Suppressor macrophage treated with lipopolysaccharide for 4 hours (primary cell): ENCODE data around the gene CDYL.

Experiments used
- DNase-seq: peaks from one replicate; pipeline ENCODE4 v3.0.0-alpha.2; 2020

CDYL gene

GRCh38 chr6:4885341-4885933 is 109.2 kb downstream of the CDYL start:
- no peak for DNase-seq

- no peak for DNase-seq
Measured at GRCh38 chr6:4888841-4889240, 112.6 kb downstream of the CDYL start.

GRCh38 chr6:4889701-4890100 is 113.5 kb downstream of the CDYL start:
- DNase-seq: no peak

DNA sequence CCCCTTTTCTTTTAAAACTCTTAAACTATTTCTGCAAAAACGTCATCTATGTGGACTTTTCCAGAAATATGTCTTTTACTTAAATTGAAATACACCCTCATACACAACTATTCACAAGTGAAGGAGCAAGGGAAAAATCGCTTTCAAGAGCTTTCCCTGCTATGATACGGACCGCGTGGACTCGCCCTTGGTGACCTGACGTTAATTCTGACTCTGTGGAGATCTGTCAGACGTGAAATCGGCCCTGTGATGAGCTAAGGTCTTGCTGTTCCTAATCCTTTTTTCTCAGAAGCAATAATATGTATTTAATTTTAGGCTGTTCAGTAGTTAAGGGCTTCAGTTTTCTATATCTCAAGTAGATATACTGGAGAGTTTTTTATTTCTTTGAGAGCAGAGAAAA is 114.0 kb downstream of the CDYL start:
- DNase-seq: no peak

GRCh38 chr6:4890627-4891026 is 114.4 kb downstream of the CDYL start:
- no peak for DNase-seq

- no peak for DNase-seq
Measured at GRCh38 chr6:4891141-4891540, 114.9 kb downstream of the CDYL start.

DNA sequence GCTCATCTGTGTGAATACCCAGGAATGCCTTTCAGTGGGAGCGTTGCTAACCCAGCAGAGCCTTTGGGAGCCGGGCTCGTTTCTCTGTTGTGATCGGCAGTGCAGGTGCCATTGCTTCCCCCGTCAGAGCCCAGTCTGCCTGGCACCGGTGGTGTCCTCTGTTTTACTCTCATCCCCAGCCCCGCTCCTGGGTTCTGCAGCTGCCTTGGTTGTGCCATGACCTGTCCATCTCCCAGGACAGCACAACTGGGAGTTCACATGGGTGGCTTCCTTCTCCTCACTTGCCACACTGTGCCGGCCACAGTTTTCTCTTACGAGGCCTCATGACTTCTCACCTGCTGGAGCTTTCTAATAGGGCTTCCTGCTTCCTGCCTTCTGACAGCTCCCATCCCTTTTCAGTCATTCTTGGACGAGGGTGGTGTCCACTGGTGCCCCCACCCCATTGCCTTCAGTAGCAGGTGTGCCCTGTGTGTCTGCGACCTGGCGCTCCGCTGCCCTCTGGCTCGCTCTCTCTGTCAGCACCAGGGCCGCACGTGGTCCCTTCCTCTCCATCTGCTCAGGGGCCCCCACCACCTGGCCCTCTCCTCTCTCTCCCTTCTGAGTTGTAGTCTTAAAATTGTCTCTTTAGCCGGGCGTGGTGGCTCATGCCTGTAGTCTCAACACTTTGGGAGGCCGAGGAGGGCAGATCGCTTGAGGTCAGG is 116.7 kb downstream of the CDYL start:
- no peak for DNase-seq

- no peak for DNase-seq
Measured at GRCh38 chr6:4894049-4894448, 117.8 kb downstream of the CDYL start.

GRCh38 chr6:4895971-4896370 is 119.8 kb downstream of the CDYL start:
- DNase-seq: no peak

DNA sequence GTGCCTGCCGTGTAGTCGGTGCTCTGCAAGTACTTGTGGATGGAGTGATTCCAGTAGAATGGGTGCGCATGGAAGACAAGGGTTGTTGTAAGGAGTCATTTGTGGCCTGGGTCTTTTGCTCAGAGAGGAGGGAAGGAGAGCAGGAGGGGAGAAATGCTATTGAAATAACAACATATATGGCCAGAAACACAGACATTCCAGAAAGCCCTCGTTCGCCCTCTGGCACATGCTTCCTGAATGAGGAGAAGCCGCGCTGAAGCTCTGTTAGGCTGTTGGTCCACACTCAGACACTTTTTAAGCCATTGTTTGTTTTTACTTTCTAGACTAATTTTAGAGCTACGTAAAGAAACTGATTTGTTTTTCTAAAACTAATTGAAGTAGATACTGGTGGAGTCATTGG is 120.2 kb downstream of the CDYL start:
- no peak for DNase-seq

DNA sequence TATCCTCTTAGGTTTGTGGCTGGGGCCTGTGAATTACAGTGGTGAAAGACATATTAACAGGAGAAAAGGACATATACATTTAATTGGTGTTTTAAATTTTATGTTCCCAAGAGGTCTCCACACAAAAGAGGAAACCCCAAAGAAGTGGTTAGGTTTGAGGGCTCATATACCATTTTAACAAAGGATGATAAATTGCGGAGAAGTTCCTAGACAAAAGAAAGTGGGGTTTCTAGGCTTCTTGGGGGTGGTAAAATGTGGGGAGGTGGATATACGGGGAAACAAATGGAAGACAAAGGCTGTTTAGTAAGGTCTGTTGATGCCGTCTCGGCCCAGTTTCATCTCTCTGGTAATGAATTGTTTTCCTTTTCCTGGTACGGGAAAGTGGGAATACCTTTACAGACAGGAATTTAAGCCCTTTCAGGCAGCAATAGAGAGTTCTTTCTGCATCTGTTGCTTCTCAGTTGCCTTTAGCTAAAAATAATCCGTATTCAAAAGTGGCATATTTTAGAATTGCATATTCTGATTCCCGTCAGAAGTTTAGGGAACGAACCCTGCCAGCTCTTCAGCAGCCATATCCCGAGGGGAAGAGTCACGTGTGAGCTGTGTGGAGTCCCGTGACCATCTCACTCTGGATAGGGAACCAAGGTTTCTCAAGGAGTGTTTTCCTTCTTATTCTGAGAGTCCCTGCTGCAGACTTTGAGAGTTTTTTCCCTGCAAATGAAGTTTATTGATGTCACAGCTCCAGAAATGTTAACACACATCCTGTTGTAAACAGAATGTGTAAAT is 123.2 kb downstream of the CDYL start:
- DNase-seq: no peak

- DNase-seq: peak; percentile 84
Measured at GRCh38 chr6:4901386-4902061, 125.3 kb downstream of the CDYL start.

DNA sequence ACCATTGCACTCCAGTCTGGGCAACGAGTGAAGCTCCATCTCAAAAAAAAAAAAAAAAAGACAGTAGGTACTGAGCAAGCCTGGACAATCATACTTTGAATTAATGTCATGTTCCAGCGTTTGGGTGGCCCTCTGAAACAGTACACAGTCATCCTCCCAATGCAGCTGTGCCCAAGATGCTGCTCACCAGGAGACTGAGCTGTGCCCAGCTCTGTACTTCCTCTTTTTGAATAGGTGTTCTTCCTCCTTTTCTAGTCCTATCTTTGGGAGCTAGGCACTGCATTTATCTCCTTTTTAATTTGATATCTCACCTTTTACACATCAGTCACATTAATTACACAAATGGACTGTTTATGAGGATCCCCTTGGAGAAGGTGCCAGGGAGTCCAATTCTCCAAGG is 126.2 kb downstream of the CDYL start:
- DNase-seq: peak; percentile 27

DNA sequence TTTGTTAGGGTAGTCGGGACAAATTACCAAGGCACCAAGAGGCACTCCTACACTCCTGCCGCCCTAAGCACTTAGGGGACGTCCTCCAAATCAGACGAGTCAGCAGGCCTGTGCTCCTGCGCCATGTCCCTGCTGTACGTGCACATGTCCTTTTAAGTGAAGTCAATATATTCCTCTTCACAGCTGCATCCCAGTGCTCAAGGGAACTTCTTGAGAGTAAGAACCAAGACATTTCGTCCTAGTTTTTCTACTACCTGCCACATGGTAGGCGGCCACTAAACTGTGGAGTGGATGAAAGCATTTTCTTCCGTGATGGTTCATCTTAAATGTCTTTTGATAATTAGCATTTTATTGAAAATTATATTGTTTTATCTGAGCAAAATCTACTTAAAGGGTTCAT is 126.9 kb downstream of the CDYL start:
- no peak for DNase-seq

DNA sequence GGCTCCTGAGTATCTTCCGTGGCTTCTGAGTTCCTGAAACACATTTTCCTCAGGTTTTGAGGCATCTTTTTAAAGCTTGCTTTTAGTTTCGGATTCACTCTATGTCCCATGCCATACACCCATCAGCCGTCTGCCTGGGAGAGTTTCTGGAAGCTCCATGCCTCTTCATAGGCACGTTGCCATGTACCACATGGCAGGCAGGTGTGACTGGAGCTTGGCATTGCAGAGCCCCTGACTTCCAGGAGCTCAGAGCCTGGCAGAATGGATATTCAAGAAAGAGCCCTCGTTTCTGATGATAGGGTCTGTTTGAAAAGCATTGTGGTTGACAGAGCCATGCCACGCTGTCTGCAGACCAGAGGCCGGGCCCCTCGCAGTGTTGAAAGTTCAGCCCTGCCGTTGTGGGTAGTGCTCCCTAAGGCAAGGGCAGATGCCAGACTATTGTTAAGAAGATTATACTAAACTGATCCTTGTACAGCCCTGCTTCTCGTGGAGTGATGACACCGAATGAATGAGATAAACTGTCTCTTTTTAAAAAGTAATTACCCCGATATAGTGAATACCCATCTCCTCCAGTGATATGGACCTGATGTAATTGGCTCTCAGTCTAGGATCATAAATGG is 127.7 kb downstream of the CDYL start:
- DNase-seq: peak; percentile 33

DNA sequence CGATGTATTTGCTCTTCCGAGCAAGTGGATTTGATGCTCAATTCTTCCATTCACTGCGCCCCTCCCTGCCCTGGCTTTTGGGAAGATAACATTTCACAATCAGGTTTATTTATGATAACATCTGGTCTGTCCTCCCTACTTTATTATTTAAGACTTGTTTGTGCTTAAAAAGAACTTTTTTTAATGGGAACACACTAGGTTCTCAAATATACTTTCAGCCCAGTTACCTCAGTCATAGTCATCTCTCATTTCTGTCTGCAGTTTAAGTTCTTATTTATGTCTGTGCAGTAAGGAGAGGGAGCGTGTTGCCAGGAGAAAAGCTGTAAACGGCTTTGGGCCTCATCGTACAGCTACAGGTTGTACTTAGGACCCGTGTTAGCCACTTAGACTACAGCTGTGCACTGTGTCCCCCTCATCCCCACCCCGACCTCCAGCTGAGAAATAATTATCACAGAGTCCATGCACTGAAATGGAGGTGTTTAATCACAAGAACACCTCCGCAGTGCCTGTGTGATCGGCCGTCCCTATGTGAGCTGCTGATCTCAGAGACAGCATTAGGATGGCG is 128.3 kb downstream of the CDYL start:
- DNase-seq: no peak

DNA sequence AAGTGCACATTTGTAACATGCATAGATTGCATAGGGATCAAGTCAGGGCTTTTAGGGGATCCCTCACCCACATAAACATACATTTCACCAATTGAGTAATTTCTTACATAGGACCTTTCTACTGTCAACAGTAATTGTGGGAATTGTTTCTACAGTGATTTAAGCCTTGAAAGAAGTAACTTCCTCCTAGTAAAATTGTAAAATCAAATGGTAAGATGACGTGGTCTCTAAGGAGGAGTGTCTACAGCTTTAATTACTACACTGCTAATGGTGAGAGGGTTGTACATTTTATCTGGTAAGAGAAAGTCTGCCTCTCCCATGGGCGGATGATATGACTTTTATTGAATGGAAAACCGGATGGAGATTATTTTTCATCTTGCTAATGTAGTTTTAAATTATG is 129.6 kb downstream of the CDYL start:
- DNase-seq: peak; percentile 78

DNA sequence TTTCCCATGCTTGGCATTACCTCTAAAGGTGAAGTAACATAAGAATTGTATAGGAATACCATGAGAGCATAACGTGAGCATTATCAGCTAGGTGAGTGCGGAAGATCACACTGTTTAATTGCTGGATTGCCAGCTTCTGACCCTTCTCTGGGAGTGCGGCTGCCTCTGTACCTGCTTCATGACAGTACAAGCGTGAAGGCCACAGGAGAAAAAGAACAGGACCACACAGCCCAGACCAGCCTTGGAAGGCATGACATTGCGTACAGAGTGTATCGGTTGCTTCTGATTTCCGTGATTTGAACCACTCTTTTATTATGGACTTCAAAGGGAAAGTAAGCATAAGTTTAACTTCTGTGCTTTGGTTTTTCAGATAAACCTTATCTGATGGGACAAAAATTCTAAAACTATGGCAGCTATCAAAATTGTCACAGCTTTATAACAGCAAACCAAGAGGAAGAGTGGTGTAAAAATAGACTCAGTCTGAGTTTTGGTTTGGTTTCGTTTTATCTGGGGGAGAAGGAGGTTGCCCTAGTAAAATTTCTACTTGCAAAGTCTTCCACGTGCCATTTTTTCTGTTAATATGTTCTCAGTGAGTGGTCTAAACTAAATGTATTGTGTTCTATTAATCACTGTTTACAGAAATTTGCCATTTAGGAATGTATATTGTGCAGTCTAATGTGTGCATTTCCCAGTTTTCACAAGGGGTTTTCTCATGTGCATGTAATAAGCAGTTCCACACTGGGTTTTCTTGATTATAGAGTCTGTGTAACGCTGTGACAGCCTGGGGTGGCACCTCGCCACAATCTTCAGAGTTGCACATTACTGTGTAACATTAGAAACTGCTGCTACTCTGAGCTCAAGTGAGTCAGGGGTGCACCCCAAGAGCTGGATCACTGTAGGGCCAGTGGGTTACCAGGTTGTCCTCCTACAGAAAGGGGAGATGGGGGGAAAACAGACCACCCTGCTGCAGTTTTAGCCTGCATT is 130.4 kb downstream of the CDYL start:
- DNase-seq: peak; percentile 68

- DNase-seq: no peak
Measured at GRCh38 chr6:4907602-4908001, 131.4 kb downstream of the CDYL start.

- no peak for DNase-seq
Measured at GRCh38 chr6:4908062-4908461, 131.9 kb downstream of the CDYL start.

GRCh38 chr6:4909063-4909706 is 133.0 kb downstream of the CDYL start:
- no peak for DNase-seq
